HepG2 (cell line): ENCODE measurements around the gene SLC35F3. TPM values are rescaled to one million over a fixed set of nuclear protein-coding genes. Genes with fewer than 3 reads are reported as not detected.
A peak's percentile ranks its signal among the peaks of the same experiment; 100 is the strongest.

Source experiments
- AHDC1 ChIP-seq: sonication (generic); formaldehyde crosslinking; IDR thresholded peaks from 2 replicates; pipeline ENCODE4 v1.5.1; 2020; ENCODE audit warnings: mild to moderate bottlenecking, missing genetic modification reagents, borderline replicate concordance
- BCLAF1 ChIP-seq: fragments of 450-650 bp; IDR thresholded peaks from 2 replicates; pipeline ENCODE4 v1.6.1; 2017; ENCODE audit warnings: mild to moderate bottlenecking
- DRAP1 ChIP-seq: IDR thresholded peaks from 2 replicates; pipeline ENCODE4 v1.6.1; 2016; ENCODE audit warnings: missing genetic modification reagents, missing compliant biosample characterization
- GABPA ChIP-seq, 2 experiments: IDR thresholded peaks; 2 replicates each; pipeline ENCODE4 v1.6.1; 2011 to 2016; ENCODE audit warnings: low read depth in 2 of 2, low read length in 1 of 2, missing biosample characterization in 1 of 2, missing genetic modification characterization in 1 of 2
- GATAD2A ChIP-seq: IDR thresholded peaks from 2 replicates; pipeline ENCODE4 v1.6.1; 2016
- HMGXB3 ChIP-seq: sonication (generic); formaldehyde crosslinking; IDR thresholded peaks from 2 replicates; pipeline ENCODE4 v1.4.0; 2020; ENCODE audit warnings: missing genetic modification reagents, borderline replicate concordance
- MBNL3 ChIP-seq: fragments of 250-450 bp; sonication (Bioruptor Pico); conservative IDR thresholded peaks from 2 replicates; pipeline ENCODE4 v1.8.0; 2022; ENCODE audit warnings: mild to moderate bottlenecking, inconsistent platforms
- RBFOX2 ChIP-seq: fragments of 200-400 bp; formaldehyde crosslinking; IDR thresholded peaks from 2 replicates; pipeline ENCODE4 v1.6.1; 2017; ENCODE audit warnings: low read depth, mild to moderate bottlenecking, low read length
- RNF2 ChIP-seq: fragments of 450-650 bp; conservative IDR thresholded peaks from 2 replicates; pipeline ENCODE4 v1.6.1; 2016; ENCODE audit warnings: low read depth
- ZNF280D ChIP-seq: sonication (generic); formaldehyde crosslinking; IDR thresholded peaks from 2 replicates; pipeline ENCODE4 v1.5.1; 2020; ENCODE audit warnings: mild to moderate bottlenecking, missing genetic modification reagents
- polyA plus RNA-seq, 8 experiments: library from polyadenylated mRNA; depleted of rRNA in 3 of 8; stranded (reverse) in 7 of 8; unstranded in 1 of 8; fragments of >200 nt; fragmentation: Illumina TruSeq in 4 of 8; extraction: Trizol in 4 of 8; gene quantifications; 2 replicates each; pipeline versions ENCODE4 v1.2.1 to v1.2.3, GENCODE V29; 2011 to 2016; ENCODE audit warnings: low read depth in 4 of 8, missing spikeins in 1 of 8, mixed read lengths in 1 of 8; ENCODE audit not compliant: insufficient read depth in 1 of 8
- total RNA-seq, 5 experiments: library from RNA; depleted of rRNA; stranded (reverse); fragments of >200 nt; fragmentation: Illumina TruSeq; extraction: Trizol; gene quantifications; 2 replicates each; pipeline ENCODE4 v1.2.3, GENCODE V29; 2016; ENCODE audit warnings: low read depth in 1 of 5

Gene SLC35F3
- total and polyA plus RNA-seq, 2 of the 13 experiments (the other 11 are each of a cell fraction or from before 2014, with no cell fraction given), result not detected

GRCh38 chr1:234327577-234328164 lies 423.2 kb downstream of the SLC35F3 start (continued):
- TF ChIP-seq AHDC1 (CRISPR knock-in tag) (peak; percentile 92), DRAP1 (CRISPR knock-in tag) (no peak; the same call in 1 of the 2 replicates), ZNF280D (CRISPR knock-in tag) (peak; percentile 76; the same call in 1 of the 2 replicates), GATAD2A (CRISPR knock-in tag) (peak; percentile 87), MBNL3 (CRISPR knock-in tag) (no peak), GABPA (IDR thresholded peaks at IDR 0.05; ENCODE audit: low read depth, low read length) (no peak), GABPA (CRISPR knock-in tag; IDR thresholded peaks at IDR 0.05; ENCODE audit: low read depth) (no peak), RNF2 (no peak), RBFOX2 (no peak), BCLAF1 (no peak), HMGXB3 (peak; percentile 63; the same call in 1 of the 2 replicates)
